Measurements from ENCODE around the gene TRIM33. TPM values are rescaled to one million over a fixed set of nuclear protein-coding genes. Genes with fewer than 3 reads are reported as not detected.

Gene TRIM33
- total and polyA plus RNA-seq, 2 experiments from 2014 or later = 50.3 to 51.1 TPM

- no peak for DNase-seq (ENCODE audit: low spot score)
- Histone ChIP-seq H2AFZ (no peak overlapping the region), H4K20me1 (replicated peaks; ENCODE audit: insufficient read depth) (no peaks in the 10 kb centered on the region; the same call in 1 of the 2 replicates), H3K36me3 (ENCODE audit: insufficient read depth) (0 out of 2 replicates have a peak, but pooled peaks cover 7% of the 10 kb centered on the region), H3K4me3 (no peak overlapping the region), H3K27me3 (ENCODE audit: insufficient read depth) (no peaks in the 10 kb centered on the region), H3F3A (replicated peaks; ENCODE audit: low read depth) (no peaks in the 10 kb centered on the region), H3K4me2 (no peak overlapping the region), H3K4me1 (ENCODE audit: insufficient read depth) (no peaks in the 10 kb centered on the region; the same call in 1 of the 2 replicates), H3K9me2 (ENCODE audit: insufficient read depth) (no peaks in the 10 kb centered on the region), H3K27ac (ENCODE audit: low read depth) (no peak overlapping the region), H3K79me2 (replicated peaks; ENCODE audit: insufficient read depth) (peaks cover 23% of the 10 kb centered on the region; the same call in 1 of the 2 replicates)
- Mint-ChIP-seq H3K9me3 (no peaks in the 10 kb centered on the region), H3K27me3 (ENCODE audit: insufficient read depth, low read depth, poor library complexity) (no peaks in the 10 kb centered on the region), H3K27ac (no peak overlapping the region), H3K4me1 (no peaks in the 10 kb centered on the region), H3K36me3 (ENCODE audit: low read depth) (peaks cover 16% of the 10 kb centered on the region; the same call in 2 of the 3 replicates), H3K4me3 (no peak overlapping the region)
- TF ChIP-seq STAT1 (IDR thresholded peaks at IDR 0.05; ENCODE audit: unreplicated experiment) = no peak
- no peak for TF ChIP-seq EZH2phosphoT487 (IDR thresholded peaks at IDR 0.05; ENCODE audit: unreplicated experiment)
- TF ChIP-seq NANOG (IDR thresholded peaks at IDR 0.05; ENCODE audit: borderline replicate concordance) = no peak
- TF ChIP-seq REST (IDR thresholded peaks at IDR 0.05; ENCODE audit: unreplicated experiment) = no peak
- no peak for TF ChIP-seq ETS1 (IDR thresholded peaks at IDR 0.05)
- no peak for TF ChIP-seq EZH2 (IDR thresholded peaks at IDR 0.05; ENCODE audit: low read depth, unreplicated experiment)
- no peak for TF ChIP-seq ZNF462 (CRISPR knock-in tag; IDR thresholded peaks at IDR 0.05)
- TF ChIP-seq ZNF114 (CRISPR knock-in tag; IDR thresholded peaks at IDR 0.05) = no peak
- TF ChIP-seq JUNB (IDR thresholded peaks at IDR 0.05; ENCODE audit: unreplicated experiment) = no peak
- TF ChIP-seq CREB1 (CRISPR knock-in tag; IDR thresholded peaks at IDR 0.05; ENCODE audit: low read depth) = no peak
- no peak for TF ChIP-seq CTCF (conservative IDR thresholded peaks at IDR 0.05; ENCODE audit: low read depth in 2 of 2)
- no peak for TF ChIP-seq POLR2AphosphoS5 (IDR thresholded peaks at IDR 0.05; ENCODE audit: low read depth)
- ATAC-seq = no peak
These were observed 75.8 kb downstream of the TRIM33 start for GRCh38 chr1:114435088-114435715.

All from GM23338 (cell line).